GM19025 (cell line): ENCODE data around the gene STH.

Experiments
- ATAC-seq: cut with Tn5 transposase; IDR thresholded peaks from one replicate; pipeline ENCODE4 v1.9.1; 2021; ENCODE audit warnings: mild to moderate bottlenecking, low read depth, moderate library complexity; ENCODE audit not compliant: unreplicated experiment

The STH gene

DNA sequence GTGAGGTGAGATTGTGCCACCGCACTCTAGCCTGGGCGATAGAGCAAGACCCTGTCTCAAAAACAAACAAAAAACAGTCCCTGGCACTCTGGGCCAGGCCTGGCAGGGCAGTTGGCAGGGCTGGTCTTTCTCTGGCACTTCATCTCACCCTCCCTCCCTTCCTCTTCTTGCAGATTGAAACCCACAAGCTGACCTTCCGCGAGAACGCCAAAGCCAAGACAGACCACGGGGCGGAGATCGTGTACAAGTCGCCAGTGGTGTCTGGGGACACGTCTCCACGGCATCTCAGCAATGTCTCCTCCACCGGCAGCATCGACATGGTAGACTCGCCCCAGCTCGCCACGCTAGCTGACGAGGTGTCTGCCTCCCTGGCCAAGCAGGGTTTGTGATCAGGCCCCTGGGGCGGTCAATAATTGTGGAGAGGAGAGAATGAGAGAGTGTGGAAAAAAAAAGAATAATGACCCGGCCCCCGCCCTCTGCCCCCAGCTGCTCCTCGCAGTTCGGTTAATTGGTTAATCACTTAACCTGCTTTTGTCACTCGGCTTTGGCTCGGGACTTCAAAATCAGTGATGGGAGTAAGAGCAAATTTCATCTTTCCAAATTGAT is 24.8 kb downstream of the STH start:
- no peak for ATAC-seq

DNA sequence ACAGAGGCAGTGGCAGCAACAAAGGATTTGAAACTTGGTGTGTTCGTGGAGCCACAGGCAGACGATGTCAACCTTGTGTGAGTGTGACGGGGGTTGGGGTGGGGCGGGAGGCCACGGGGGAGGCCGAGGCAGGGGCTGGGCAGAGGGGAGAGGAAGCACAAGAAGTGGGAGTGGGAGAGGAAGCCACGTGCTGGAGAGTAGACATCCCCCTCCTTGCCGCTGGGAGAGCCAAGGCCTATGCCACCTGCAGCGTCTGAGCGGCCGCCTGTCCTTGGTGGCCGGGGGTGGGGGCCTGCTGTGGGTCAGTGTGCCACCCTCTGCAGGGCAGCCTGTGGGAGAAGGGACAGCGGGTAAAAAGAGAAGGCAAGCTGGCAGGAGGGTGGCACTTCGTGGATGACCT is 25.5 kb downstream of the STH start:
- no peak for ATAC-seq

DNA sequence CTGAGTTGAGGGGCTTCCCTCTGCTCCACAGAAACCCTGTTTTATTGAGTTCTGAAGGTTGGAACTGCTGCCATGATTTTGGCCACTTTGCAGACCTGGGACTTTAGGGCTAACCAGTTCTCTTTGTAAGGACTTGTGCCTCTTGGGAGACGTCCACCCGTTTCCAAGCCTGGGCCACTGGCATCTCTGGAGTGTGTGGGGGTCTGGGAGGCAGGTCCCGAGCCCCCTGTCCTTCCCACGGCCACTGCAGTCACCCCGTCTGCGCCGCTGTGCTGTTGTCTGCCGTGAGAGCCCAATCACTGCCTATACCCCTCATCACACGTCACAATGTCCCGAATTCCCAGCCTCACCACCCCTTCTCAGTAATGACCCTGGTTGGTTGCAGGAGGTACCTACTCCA is 26.0 kb downstream of the STH start:
- no peak for ATAC-seq

DNA sequence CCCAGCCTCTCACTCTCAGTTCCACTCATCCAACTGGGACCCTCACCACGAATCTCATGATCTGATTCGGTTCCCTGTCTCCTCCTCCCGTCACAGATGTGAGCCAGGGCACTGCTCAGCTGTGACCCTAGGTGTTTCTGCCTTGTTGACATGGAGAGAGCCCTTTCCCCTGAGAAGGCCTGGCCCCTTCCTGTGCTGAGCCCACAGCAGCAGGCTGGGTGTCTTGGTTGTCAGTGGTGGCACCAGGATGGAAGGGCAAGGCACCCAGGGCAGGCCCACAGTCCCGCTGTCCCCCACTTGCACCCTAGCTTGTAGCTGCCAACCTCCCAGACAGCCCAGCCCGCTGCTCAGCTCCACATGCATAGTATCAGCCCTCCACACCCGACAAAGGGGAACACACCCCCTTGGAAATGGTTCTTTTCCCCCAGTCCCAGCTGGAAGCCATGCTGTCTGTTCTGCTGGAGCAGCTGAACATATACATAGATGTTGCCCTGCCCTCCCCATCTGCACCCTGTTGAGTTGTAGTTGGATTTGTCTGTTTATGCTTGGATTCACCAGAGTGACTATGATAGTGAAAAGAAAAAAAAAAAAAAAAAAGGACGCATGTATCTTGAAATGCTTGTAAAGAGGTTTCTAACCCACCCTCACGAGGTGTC is 26.6 kb downstream of the STH start:
- no peak for ATAC-seq

DNA sequence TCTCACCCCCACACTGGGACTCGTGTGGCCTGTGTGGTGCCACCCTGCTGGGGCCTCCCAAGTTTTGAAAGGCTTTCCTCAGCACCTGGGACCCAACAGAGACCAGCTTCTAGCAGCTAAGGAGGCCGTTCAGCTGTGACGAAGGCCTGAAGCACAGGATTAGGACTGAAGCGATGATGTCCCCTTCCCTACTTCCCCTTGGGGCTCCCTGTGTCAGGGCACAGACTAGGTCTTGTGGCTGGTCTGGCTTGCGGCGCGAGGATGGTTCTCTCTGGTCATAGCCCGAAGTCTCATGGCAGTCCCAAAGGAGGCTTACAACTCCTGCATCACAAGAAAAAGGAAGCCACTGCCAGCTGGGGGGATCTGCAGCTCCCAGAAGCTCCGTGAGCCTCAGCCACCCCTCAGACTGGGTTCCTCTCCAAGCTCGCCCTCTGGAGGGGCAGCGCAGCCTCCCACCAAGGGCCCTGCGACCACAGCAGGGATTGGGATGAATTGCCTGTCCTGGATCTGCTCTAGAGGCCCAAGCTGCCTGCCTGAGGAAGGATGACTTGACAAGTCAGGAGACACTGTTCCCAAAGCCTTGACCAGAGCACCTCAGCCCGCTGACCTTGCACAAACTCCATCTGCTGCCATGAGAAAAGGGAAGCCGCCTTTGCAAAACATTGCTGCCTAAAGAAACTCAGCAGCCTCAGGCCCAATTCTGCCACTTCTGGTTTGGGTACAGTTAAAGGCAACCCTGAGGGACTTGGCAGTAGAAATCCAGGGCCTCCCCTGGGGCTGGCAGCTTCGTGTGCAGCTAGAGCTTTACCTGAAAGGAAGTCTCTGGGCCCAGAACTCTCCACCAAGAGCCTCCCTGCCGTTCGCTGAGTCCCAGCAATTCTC is 27.4 kb downstream of the STH start:
- ATAC-seq, result no peak

DNA sequence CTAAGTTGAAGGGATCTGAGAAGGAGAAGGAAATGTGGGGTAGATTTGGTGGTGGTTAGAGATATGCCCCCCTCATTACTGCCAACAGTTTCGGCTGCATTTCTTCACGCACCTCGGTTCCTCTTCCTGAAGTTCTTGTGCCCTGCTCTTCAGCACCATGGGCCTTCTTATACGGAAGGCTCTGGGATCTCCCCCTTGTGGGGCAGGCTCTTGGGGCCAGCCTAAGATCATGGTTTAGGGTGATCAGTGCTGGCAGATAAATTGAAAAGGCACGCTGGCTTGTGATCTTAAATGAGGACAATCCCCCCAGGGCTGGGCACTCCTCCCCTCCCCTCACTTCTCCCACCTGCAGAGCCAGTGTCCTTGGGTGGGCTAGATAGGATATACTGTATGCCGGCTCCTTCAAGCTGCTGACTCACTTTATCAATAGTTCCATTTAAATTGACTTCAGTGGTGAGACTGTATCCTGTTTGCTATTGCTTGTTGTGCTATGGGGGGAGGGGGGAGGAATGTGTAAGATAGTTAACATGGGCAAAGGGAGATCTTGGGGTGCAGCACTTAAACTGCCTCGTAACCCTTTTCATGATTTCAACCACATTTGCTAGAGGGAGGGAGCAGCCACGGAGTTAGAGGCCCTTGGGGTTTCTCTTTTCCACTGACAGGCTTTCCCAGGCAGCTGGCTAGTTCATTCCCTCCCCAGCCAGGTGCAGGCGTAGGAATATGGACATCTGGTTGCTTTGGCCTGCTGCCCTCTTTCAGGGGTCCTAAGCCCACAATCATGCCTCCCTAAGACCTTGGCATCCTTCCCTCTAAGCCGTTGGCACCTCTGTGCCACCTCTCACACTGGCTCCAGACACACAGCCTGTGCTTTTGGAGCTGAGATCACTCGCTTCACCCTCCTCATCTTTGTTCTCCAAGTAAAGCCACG is 28.3 kb downstream of the STH start:
- ATAC-seq, result no peak

DNA sequence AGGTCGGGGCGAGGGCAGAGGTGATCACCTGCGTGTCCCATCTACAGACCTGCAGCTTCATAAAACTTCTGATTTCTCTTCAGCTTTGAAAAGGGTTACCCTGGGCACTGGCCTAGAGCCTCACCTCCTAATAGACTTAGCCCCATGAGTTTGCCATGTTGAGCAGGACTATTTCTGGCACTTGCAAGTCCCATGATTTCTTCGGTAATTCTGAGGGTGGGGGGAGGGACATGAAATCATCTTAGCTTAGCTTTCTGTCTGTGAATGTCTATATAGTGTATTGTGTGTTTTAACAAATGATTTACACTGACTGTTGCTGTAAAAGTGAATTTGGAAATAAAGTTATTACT is 28.9 kb downstream of the STH start:
- ATAC-seq, result no peak

DNA sequence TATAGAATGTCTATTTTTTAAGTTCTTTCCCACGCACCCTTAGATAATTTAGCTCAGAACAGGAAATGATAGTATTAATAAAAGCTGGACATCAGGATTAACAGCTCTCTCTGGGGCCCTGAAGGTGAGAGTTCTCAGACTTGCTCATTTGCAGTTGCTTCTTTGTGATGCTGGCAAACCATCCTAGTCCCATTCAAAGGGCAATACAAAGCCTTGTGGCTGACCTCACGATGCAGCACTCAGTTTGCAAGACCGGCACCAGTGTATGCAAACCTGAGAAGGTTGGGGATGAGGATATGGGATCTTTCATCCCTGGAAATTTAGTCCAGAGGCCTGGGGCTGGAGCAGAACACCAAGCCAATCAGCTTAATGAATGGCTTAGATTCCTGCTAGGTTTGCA is 29.3 kb downstream of the STH start:
- ATAC-seq, result no peak

DNA sequence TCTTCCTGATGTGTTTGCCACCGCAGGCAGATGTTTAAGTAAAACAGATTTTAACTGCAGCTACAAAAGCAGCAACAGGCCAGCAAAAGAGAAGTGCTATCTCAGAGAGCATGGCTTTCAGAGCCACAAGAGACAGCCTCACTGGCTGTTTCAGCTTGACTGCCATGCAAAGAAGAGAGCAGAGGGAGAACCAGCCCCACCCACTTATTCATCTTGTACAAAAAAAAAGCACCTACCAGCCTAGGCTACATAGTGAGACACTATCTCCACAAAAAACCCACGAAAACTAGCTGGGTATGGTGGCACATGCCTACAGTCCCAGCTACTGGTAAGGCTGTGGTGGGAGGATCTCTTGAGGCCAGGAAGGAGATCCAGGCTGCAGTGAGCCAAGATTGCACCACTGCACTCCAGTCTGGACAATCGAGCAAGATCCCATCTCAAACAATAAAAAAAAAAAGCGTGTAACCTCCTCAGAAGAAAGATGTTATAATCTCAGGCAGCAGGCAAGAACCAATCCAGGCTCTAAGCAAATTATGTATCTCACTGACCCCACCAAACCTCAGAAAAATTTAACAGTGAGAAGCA is 30.0 kb downstream of the STH start:
- no peak for ATAC-seq

DNA sequence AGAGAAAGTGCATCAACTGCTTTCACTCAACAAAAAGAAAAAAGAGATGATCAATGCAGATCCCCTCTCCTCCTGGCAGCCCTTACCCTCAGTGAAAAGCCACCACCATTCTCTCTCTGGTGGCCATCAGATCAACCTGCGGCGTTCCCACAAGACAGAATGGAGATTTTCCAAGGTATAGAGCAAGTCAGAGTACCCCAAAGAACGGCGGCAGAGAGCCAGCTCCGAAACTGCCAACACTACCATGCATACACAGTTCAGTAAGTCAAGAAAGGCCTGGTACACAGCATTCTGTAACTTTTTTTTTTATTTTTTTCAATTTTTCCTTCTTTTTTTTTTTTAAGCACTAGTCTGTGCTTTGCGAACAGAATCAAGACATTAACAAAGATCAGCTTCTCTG is 30.6 kb downstream of the STH start:
- ATAC-seq, result no peak

DNA sequence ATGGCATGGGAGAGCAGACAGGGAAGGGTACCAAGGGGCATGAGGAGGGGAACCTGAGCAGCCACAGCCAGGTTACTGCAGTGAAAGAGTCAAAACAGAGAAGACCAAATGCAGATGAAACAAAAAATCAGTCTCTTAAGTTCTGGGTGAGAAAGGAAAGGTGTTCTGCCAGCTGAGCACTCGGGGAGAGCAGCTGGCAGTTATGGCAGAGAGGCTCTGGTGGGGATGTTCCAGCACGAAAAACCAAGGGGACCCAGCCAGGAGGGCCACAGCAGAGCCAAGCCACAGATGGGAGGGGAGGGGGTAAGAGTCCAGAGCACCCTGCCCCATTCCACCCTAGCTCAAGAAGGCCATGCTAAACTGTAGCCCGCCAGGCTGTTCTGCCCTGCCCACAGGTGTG is 31.7 kb downstream of the STH start:
- no peak for ATAC-seq

DNA sequence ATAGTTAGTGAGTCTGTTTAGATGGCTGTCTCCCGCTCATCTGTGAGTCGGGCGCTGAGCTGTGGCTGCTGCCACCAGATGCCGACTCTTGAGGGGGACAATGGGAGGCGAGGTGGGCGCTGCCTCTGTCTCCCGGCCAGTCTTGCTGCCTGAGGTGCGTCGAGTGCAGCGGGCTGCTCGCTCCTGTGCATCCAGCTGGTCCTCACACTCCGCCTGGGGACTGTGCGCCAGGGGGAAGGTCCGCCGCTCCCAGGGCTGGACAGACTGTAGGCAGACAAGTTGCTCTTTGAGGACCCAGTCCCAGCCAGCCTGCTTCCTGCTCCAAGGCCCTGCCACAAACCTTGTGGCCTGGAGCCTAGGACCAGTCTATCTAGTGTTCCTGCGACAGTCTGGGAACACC is 32.4 kb downstream of the STH start:
- no peak for ATAC-seq

DNA sequence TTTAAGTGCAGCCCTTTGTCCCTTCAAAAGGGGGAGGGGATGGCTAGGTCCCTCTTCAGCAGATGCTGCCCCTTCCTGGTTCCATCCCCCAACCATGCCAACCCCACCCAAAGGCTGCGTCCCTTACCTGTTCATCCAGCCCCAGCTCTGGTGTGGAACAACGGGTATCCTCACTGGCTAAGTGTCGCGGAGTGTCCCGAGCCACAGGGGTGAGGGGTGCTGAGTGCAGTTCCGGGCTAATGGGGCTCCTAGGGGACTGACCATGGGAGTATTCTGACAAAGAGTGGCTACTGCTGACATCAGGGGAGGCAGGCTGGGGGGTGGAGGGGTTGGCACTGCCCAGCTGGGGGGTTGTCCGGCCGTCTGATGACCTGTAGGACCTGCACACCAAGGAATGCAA is 32.9 kb downstream of the STH start:
- no peak for ATAC-seq

DNA sequence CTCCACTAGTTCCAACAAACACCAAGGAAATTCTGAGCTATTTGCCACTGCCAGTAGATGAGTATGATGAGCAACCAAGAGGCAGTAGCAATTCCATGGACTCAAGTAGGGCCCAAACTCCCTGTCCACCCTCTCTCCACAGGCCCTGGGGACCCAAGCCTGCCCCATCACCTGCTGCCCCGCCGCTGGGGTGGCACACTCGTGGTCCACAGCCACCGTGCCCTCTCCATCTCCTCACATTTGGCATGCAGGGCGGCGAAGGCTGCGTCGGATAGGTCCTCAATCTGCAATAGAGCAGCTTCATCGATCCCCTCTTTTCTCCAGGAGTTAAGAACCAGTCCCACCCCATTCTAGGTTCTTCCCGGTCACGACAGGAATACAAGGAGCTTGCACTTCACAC is 33.9 kb downstream of the STH start:
- no peak for ATAC-seq

DNA sequence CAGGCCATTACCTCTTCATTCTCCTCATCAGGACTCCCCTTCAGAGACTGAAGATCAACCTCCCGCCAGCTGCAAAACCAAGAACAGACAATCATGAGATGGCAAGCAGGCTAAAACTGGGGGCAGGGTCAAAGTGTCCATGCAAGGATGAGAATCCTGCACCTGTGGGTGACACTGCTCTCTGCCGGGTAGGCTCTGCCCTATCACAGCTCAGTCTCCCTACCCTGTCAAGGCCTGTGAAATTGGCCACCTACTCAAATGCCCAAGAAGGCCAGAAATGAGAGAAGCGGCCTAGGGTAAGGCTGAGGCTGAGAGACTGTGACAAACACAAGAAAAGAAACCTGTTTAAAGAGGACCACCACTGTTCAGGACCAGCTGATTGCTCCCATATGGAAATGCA is 34.3 kb downstream of the STH start:
- ATAC-seq, result no peak

DNA sequence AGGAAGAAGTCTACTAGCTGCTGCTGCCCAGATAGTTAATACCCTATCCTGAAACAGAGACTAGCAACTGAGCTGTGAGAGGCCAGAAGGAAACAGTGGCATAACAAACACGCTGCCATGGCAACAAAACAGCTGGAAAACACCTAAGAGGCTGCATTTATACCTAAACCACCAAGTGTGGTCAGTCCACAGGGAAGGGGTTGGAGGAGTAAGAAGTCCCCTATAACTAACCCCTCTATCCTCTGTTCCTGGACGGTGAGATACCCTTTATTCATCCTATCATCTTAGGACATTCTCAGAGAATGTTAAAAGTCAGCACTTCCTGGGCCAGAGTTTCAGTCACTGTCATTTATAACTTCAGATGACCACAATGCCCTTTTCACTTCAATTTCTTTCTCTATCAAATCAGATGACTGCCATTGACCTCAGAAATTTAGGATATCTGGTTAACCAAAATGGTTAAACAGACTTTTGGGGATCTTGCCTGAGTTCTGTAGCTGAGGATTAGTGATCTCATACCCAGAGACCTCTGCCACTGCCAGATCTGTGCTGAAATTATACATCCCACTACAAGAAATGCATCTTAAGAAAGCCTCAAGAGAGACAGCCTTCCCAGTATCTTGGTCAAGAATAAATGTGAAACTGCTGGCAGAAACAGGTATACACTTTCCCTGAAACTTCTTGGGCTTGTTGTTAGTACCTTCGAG is 36.2 kb downstream of the STH start:
- no peak for ATAC-seq

DNA sequence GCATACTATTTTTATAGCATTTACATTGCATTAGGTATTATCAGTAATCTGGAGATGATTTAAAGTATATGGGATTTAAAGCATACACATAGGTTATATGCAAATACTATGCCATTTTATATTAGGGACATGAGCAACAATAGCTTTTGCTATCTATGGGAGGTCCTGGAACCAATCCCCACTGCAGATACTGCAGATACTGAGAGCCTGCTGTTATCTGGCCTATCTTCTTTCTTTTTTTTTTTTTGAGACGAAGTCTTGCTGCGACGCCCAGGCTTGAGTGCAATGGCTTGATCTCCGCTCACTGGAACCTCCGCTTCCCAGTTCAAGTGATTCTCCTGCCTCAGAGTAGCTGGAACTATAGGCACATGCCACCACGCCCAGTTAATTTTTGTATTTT is 37.4 kb downstream of the STH start:
- ATAC-seq, result no peak

DNA sequence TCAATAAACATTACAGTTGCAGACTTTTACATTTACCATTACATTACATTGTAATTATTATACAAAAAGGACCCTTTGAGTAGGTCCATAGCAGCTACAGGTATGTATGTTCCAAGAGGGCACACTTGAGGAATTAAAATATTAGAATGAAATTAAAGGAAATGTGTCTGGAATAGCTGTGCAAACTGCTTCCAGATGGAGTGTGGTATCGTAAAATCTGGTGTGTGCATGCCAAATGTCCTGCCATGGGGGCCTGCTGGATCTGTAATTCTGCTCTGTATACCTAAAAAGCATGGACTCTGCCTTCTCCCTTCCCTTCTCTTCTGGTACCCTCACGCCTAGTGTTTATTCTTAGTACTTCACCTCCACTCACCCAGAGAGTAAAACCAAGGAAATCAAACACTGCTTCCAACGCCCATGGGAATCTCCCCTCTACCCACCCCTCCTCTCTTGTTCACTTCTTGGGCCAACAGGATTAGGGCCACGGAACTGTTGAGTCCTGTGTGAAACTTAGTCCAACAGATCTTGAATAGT is 38.7 kb downstream of the STH start:
- ATAC-seq, result no peak

DNA sequence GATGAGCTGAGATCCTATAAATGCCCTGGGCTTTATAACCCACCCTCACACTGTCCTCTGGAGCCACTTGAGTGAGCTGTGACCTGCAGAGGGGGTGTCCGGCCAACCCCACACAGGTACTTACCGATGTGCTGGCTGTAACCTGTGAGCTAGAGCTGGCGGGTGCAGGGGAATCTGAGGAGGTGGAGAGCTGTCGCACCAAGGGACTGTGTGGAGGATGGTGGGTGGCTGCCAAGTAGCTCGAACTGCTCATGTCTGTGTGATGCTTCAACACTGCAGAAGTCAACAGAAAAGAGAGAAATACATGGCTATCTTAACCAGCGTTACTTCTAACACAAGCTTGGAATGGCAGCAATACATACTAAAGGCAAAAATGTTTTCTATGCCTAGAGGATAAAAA is 39.4 kb downstream of the STH start:
- ATAC-seq, result no peak

DNA sequence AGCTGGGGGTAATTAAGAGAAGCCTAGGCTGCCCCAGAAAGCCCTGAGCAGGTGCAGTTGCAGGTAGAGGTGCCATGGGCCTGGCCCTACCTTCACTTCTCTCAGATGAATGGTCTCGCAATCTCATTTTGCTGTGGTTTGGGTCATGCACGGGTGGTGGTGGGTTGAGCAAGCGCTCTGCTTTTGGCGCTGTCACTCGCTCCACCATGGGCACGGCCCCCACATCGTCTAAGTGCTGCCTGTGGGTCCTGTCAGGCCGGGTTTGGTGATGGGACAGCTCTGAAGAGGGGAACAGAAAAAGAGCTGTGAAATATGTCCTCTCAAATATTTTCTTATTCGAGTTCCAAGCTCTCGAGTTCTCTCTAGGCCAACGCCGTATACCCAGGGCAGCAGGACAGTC is 39.9 kb downstream of the STH start:
- no peak for ATAC-seq
